ENCODE data around the gene PRMT9.

The PRMT9 gene

DNA sequence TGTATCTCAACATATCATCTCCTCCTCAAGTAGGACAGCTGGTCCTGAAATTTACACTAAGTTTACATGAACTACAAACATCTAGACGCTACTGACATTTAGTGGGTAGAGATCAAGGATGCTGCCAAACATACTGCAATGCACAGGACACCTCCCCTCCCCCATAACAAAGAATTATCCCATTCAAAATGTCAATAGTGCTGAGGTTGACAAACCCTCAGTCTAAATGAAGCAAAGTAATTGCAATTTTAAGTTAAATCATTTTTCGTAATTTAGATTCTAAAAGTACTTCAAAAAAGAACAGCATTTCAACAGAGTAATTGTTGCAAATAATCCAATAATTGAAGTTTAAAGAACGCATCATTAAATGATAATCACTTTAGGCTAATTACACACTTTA, 1.2 kb downstream of the PRMT9 start:
- no peak for DNase-seq (ENCODE audit: insufficient read length, low spot score)
- FAIRE-seq = no peak

DNA sequence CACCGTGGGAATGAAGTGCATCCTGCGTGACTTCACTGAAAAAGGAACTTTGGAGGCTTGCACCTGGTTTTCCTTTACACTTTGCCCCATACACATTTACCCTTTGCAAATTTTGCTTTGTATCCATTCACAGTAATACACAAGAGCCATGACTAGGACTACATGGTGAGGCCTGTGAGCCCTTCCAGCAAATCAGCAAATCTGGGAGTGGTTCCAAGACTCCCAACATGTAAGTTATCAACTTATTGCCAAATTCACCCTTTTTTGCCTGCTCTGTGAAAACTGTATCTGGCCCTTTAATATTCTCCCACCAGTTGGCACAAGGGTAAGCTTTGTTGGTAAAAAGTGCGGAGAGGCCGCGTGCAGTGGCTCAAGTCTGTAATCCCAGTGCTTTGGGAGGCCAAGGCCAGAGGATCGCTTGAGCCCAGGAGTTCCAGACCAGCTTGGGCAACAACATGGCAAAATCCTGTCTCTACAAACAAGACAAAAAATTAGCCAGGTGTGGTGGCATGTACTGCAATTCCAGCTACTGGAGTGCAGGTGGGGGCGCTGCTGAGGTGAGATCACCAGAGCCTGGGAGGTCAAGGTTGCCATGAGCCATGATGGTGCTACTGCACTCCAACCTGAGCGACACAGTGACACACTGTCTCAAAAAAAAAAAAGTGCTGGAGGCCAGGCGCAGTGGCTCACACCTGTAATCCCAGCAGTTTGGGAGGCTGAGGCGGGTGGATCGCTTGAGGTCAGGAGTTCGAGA, 5.0 kb downstream of the PRMT9 start:
- no peak for DNase-seq (ENCODE audit: insufficient read length, low spot score)
- no peak for FAIRE-seq

DNA sequence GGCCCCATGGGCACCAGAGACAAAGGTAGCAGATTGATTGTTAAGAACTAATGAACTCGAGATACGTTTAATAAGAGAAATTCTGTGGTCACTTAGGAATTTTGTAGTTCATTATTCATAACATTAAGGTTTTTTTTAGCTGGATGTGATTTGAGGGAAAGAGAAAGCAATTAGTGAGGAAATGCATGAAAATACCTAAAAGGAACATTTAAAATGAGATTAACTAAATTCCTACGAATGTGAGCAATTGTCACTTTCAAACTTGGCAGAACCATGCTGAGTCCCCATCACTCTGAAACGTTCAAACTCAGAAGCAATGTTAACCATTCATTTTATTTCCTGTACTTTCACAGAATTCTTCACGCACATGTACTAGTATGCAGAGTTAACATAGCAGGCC, 5.9 kb downstream of the PRMT9 start:
- DNase-seq (ENCODE audit: insufficient read length, low spot score) = no peak
- FAIRE-seq = peak; percentile 52

DNA sequence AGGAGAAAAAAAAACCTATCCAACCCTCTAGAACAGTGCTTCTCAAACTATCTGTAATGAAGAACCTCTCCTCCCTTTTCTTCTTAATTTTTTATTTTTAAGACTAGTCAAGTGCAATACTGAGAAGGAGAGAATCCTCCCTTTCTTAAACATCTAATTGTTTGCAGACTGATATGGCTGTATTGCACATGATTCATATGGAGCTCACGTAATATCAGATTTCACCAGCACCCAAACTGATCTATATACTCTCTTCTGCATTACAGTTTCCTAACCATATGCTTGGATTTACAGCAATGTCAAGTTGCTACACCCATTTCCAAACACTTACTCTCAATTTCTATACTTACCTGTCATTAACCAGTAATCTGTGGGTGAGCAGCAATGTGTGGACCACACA, 9.5 kb downstream of the PRMT9 start:
- FAIRE-seq = no peak
- DNase-seq (ENCODE audit: insufficient read length, low spot score) = no peak

DNA sequence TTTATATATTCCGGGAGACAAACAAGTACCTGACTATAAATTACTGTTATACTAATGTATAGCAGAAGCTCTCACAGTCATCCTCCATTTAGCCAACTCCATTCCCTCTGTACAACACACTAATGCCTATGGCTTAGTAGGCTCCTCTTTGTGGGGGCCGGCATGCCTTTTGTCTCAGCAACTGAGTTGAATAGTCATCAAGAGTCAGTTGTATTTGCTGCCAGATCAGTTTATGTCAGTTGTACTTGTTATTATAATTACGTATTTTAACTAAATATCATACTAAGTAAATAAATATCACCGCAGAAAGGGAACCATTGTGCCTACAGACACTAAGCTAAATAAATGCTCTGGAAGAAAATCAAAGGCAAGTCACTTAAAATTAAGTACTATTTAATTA, 9.9 kb downstream of the PRMT9 start:
- FAIRE-seq (no peak), DNase-seq (ENCODE audit: insufficient read length, low spot score) (no peak)

DNA sequence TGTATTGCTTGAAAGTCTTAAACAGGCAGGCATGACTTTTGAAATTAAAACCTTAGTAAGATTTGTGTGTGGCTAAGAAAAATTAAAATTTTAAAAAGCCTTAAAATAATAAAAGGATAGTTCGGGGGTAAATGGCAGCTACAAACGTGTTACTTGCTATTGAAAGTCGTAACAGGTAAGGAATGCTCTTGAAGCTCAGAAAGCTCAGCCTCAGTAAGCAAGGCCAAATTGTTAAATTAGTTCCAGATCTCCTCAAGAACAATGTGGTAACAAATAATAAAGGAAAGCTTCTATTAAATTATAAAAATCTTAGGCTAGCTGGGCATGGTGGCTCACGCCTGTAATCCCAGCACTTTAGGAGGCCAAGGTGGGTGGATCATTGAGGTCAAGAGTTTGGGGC, 25.5 kb downstream of the PRMT9 start:
- no peak for FAIRE-seq
- DNase-seq (ENCODE audit: insufficient read length, low spot score) = no peak

DNA sequence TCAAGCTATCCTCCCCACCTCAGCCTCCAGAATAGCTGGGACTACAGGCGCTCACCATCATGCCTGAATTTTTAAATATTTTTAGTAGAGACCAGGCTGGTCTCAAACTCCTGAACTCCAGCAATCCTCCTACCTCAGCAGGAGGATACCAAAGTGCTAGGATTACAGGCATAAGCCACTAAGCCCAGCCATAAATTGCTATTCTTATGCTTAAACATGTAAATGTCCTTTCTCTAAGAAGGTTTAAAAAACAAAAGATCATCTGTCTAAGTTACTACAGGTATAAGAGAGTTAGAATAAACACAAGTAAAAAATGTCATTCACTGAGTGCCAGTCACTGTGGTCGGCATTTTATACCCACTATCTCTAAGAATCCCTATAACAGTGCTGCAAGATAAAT, 28.3 kb downstream of the PRMT9 start:
- no peak for FAIRE-seq
- DNase-seq (ENCODE audit: insufficient read length, low spot score) = no peak

DNA sequence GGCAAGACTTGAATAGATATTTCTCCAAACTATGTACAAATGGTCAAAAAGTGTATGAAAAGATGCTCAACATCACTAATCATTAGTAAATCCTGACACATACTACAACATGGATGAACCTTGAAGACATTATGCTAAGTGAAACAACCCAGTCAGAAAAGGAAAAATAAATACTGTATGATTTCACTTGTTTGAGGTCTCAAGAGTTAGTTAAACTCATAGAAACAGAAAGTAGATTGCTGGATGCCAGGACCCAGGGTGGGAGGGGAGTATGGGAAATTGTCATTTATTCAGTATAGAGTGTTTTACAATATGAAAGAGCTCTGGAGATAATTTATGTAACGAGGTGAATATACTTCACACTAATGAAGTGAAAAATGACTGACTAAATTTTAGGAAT, 32.4 kb downstream of the PRMT9 start:
- FAIRE-seq = no peak
- no peak for DNase-seq (ENCODE audit: insufficient read length, low spot score)

DNA sequence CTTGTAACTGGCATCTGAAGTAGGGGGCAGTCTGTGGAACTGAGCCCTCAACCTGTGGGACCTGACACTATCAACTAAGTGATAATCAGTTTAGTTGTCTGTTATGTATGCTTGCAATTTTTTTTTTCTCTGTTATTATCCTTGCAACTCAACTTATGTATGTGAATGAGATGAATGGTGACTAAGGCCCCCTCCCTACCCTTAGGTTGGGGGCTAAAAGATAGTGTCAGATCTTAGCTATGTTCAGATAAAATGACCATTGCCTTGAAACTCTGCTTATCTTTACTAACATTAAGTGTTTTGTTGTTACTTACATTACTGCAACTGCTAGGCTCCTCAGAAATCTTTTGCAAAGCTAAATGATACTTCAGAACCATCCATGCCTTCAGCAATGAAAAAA, 35.3 kb downstream of the PRMT9 start:
- FAIRE-seq (peak; percentile 69), DNase-seq (ENCODE audit: insufficient read length, low spot score) (no peak)

DNA sequence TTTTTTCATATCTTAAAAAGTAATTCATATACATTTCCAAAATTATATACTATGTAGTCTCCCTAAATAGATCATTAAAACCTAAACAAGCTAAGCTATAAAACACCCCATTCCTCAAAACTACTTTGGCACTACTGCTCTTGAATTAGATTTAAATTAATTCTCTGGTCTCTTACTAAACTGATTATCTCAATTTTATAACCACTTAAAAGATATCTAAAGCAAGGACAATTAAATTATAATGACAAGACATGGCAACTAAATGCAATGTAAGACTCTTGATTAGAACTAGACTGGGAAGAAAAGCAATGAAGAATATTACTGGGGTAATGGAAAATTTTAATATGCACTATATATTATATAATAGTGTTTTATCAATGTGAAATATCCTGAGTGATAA, 38.9 kb downstream of the PRMT9 start:
- DNase-seq (ENCODE audit: insufficient read length, low spot score) (no peak), FAIRE-seq (no peak)

DNA sequence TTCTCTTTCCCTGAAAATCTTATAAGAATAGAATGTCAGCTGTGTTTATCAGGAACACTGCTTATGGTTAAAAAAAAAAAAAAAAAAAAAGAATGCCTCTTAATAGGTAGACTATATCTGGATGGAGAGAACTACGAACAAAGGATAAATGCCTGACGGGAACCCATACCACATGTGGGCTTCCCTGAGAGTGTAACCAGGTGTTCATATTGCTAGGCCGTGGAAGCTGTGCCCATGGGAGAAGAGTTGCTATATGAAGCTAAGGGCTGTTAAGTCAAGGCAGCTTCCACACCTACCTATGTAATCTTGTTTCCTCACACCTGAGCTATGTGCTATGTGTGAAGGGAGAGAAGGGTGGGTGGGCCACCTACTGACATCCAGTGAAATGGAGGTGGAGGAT, 39.5 kb downstream of the PRMT9 start:
- FAIRE-seq (no peak), DNase-seq (ENCODE audit: insufficient read length, low spot score) (no peak)

DNA sequence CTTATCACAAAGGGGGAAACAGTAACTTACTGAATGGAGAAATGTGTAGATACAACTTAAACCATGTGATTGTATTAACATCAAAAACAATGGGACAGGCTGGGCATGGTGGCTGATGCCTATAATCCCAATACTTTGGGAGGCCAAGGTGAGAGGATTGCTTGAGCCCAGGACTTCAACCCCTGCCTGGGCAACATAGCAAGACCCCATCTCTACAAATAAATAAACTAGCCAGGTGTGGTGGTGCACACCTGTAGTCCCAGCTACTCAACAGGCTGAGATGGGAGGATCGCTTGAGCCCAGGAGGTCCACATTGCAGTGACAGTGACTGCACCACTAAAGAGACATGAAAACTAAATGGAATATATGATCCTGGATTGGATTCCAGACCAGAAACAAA, 40.3 kb downstream of the PRMT9 start:
- FAIRE-seq = no peak
- DNase-seq (ENCODE audit: insufficient read length, low spot score) = no peak

DNA sequence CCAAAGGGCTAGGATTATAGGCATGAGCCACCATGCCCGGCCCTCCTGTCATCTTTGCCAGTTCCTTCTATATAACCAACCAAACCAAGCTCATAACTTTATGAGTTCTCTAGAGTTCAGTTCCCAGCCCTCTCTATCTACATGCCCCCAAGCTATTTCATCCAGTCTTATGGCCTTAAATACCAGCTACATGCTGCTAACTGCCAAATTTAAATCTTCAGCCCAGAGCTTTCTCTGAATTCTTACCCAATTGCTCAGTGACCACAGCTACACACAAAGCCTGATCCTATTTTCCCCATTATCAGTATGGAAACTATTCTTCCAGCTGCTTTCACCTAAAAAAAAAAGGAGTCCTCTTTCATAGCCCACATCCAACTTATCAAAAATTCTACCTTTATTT, 43.6 kb downstream of the PRMT9 start:
- FAIRE-seq = no peak
- no peak for DNase-seq (ENCODE audit: insufficient read length, low spot score)

DNA sequence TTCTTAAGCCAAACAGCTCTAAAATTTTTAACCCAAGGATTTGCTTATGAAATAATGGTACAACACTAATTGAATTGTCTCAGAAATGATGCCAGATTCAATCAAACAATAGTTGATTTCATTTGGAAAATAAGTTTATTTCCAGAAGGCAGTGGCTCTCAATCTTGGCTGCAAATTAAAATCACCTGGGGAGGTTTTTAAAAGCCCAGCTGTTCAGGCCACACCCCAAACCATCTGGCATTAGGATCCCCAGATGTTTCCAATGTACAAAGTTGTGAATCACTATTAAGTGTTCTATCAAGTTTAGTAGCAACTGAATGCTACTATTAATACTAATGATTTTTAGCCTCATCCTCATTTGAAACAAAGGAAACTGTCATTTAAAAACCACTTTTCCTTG, 44.6 kb downstream of the PRMT9 start:
- no peak for DNase-seq (ENCODE audit: insufficient read length, low spot score)
- FAIRE-seq = no peak

DNA sequence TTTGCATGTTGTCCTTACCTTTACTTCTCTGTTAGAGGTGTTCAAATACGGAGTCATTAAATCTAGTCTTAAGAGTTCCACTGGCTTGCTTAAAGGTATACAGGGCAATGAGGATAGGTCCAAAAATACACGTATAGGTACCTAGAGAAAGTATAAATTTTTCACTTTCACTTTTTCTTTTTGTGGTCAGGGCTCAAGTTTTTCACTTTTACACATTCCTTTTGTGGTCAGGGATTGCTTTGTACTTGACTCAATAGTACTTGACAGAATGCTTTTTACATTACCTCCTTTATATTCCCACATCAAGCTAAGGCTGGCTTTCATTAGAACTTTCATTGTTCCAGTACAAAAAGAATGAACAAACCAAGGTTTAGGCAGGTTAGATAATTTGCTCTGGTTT, 45.0 kb downstream of the PRMT9 start:
- DNase-seq (ENCODE audit: insufficient read length, low spot score) (no peak), FAIRE-seq (no peak)

DNA sequence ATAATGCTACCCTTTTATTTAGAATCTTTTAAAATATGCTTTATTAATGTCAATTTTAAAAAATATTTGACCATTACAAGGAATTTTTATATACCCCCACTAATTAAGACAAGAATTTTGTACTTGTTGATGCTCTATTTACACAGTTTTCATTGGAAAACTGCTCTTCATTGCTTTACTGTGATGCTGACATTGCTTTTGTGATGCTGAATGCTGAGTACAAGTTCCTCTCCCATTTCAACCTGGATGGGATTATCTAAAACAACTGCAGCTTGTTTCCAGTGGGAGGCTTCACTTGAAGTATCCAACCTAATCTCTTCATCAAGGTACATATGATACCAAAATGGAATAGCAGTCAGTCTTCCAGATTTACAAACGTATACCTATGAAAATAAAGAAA, 45.6 kb downstream of the PRMT9 start:
- FAIRE-seq (no peak), DNase-seq (ENCODE audit: insufficient read length, low spot score) (no peak)

DNA sequence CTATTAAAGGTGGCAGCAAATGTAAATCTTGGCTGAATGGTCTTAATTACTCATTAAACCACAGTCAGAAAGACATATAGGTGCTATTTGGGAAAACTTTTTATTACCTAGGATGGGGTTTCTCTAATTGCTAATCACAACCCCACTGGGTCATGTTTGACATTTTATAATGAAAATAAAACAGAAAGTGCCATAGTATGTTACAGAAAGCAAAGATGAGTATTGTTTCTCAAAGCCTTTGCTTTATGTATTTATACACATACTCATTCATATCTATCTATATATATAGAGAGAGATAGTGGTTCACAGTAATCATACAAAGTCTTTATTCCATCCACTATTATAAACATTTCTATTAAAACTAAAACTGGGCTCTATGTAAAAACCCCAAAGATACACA, 48.6 kb downstream of the PRMT9 start:
- DNase-seq (ENCODE audit: insufficient read length, low spot score) (no peak), FAIRE-seq (no peak)

DNA sequence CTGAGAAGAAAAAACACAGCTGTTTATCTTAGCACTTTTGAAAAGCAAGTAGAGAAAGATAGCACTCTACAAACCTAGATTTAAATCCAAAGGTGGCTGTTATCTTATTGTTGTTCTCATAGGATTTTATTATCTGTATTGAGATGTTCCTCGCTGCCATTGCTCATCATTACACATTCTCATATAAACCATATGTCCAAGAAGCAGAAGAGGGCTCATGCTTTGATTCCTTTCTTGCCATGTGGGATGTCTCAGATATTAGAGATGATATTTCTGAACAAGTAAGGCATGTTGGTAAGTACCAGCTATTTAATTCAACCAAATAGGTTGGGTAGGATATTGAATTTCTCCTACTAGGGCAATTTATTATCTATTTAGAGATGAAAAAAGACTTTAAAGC, 50.3 kb downstream of the PRMT9 start:
- DNase-seq (ENCODE audit: insufficient read length, low spot score) (no peak), FAIRE-seq (no peak)

DNA sequence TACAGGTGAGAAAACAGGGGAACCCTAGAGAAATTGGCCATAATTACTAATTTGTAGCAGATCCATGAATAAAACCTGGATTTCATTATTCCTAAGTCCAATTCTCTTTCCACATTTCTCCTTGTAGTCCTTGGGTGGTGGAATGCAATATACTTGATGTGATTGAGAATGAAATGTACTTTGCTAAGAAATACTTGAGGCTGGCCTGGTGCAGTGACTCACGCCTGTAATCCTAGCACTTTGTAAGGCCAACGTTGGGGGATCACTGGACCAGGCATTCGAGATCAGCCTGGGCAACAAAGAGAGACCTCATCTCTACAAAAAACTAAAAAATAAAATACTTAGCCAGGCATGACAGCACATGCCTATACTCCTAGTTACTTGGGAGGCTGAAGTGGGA, 50.9 kb downstream of the PRMT9 start:
- FAIRE-seq (no peak), DNase-seq (ENCODE audit: insufficient read length, low spot score) (no peak)

DNA sequence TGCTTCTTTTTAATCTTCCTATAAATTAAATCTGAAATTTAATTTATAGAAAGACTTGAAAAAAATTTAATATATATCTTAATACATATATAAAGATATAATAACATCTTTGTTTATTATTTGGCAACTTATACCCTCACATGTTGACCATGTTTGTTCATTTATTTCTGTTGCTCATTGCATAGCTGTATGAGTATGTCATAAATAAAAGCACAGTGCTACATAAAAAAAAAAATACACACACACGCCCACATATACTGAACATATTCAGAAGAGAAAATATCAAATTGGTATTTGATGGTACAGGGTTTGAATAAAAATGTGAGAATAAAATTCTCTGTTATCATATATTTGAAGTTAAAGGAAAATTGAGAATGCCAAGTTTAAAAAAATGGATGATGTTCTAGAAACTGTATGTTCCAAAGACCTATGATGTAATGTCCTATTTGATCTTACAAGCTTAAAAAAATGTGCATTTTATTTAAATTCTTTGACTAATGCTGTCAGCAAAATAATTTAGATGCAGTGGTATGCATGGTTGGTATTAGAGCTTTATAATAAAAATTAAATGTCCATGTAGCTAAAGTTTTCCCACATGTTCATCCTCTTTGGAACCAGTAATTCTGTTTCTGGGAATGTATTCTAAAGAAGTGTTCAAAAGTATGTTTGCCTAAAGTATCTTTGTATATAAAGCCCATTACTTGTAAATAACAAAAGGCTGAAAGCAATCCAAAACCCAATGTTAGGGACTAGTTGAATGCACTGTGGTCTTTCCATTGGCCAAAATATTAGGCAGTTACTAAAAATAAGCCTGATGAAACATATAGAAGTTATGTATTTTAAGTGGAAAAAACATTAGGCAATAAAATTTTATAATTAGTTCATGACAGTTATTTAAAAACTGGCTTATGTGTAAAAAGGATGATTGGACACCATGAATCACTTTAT, 53.9 kb downstream of the PRMT9 start:
- FAIRE-seq = no peak
- no peak for DNase-seq (ENCODE audit: insufficient read length, low spot score)

DNA sequence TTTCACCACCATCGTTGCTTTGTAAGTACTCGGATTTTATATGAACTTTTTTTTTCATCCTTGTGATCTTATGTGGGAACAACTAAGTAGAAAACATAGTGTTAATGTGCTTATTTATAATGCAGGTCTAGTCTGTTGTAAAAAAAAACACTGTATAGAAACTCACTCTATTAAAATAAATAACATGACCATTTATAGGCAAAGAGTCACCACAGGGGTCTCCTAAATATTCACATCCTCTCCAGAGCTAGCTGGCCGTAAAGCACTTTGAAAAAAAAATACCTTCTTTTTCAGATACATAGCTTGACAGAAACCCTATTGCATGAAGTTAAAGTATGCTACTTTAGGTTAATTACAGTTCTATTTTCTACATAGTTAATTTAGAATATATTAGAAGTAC, 55.5 kb downstream of the PRMT9 start:
- no peak for FAIRE-seq
- no peak for DNase-seq (ENCODE audit: insufficient read length, low spot score)

DNA sequence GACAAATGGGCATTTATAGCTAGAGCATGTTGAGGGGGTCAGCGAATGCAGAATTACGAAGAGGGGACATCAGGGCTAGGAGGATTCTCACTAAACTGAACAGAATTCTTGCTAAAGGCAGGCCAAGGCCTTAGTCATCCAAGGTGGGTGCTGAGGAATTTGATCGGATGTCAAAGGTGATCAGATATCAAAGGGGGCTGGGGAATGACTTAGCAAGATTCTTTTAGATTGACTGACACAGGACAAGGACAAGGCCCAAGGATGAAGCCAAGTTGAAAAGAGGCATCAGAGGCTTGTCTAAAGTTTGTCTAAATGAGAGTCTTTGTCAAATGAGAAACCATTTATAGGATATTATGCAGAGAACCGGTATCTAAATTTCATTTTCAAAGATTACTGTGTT, 57.1 kb downstream of the PRMT9 start:
- FAIRE-seq = no peak
- DNase-seq (ENCODE audit: insufficient read length, low spot score) = no peak

All from GM19239 (cell line).